Cardiac septum (tissue), 1 donor: Measurements from ENCODE around the gene MGAT5. TPM values are rescaled to one million over a fixed set of nuclear protein-coding genes. Genes with fewer than 3 reads are reported as not detected.

Source experiments
- DNase-seq: peaks from one replicate; pipeline ENCODE4 v3.0.0-alpha.2; 2020; ENCODE audit warnings: low spot score
- intact Hi-C: fragments of 100-400 bp; cut with DNase I; formaldehyde crosslinking; loops from one replicate; pipeline ENCODE4 v1.14.0; 2022
- total RNA-seq: library from RNA; stranded (reverse); fragmentation: NEBNext Ultra II Directional; extraction: Animal tissue kit (Norgen Biotek cat#: 25700); gene quantifications from one replicate; pipeline ENCODE4 v1.2.1, GENCODE V29; 2021
- donor health status: DM: no; HTN: no; CAD: no.

The MGAT5 gene
- total RNA-seq, 1 donor from 2014 or later = 75.3 TPM

DNA sequence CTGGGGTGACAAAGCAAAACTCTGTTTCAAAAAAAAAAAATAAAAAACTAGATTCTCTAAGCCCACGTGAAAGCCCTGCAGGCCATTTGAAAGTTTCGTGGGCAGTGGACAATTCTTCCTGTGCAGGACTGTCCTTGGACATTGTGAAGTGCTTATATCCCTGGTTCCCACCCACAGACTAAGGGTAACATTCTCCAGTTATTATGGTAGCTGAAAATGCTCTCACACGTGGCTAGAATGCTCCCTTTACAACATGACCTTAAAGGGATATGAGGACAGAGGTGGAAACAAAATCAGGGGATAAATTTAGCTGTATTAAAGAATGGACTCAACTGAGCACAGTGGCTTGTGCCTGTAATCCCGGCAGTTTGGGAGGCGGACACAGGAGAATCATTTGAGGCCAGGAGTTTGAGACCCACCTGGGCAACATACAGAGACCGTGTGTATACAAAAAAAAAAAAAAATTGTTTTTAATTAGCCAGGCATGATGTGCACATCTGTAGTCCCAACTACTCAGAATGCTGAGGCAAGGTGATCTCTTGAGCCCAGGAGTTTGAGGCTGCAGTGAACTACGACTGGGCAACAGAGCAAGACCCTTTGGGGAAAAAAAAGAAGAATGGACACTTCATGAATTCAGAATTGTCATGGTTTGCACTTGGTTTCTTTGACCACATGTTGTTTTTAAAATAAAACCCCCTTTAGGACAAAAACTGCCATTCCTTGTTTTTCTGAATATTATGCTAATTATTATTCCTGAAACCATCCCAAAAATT, 167.9 kb downstream of the MGAT5 start:
- intact Hi-C loops = no loop called here
- no peak for DNase-seq

DNA sequence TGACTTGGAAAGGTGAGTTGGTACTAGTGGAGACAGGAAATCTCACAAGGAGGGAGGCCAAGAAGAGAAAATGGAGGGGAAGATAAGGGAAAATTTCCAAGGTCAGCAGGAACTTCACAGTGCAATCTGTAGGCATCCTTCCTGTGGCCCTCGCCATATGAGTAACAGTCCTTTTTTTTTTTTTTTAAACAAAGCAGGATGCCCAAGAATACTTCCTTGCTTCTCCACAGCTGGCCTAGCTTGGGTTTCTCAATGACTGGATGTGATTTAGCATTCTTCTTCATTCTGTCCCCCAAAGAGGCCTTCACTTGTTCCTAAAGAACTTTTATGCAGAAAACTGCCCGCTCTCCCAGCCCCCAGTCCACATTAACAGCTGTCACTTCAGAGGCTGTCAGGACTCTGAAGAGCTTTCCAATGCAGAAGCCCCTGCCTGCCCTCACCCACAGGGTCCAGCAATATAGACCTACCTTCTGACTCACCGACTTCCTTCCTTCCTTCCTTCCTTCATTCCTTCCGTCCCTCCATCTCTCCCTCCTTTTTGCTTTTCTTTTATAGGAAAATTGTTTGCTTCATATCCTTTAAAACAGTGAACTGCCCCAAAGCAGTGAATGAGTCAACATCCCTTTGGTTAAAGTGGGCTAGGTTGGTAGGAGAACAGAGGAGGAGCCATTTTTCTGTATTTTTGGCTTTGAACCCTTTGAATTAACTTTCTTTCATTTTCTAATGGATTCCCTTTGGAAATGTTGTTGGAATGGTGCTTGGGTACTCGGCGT, 172.0 kb downstream of the MGAT5 start:
- DNase-seq = no peak
- intact Hi-C loops = no loop called here

DNA sequence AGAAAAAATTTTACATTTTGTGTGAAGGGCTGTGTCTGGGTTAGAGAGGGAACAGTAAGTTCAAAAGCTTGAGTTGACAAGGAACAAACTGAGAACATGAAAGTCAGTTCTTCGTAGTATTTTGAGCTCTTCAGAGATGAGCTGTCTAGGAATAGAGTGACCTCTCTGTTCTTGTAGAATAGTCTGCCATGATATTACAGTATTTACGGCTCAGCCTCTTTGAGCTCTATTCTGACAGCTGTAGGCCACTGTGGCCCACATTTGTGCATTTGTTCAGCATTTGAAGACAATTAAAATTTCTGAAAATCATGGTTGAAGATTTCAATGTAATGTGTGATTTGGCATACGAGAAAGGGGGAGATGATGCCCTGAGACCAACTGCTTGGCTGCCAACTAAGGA, 172.8 kb downstream of the MGAT5 start:
- intact Hi-C loops = no loop called here
- no peak for DNase-seq

DNA sequence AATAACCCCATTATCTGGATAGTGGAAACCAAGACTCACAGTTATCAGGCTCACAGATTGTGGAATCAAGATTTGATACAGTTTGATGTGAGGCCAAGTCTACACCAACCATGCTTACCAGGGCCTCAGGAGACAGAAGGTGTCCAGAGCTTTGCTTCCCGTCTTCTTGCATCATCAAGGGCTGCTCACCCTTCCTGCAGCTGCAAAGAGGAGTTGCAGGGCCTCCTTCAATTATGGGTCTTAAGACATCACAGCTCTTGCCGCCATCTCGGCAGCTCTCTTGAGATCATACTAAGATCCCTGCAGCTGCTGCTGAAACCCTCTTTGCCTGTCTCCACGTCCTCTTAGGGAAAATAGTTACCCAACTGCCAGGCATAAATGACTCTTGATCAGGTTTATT, 176.0 kb downstream of the MGAT5 start:
- intact Hi-C loops = no loop called here
- DNase-seq = no peak

DNA sequence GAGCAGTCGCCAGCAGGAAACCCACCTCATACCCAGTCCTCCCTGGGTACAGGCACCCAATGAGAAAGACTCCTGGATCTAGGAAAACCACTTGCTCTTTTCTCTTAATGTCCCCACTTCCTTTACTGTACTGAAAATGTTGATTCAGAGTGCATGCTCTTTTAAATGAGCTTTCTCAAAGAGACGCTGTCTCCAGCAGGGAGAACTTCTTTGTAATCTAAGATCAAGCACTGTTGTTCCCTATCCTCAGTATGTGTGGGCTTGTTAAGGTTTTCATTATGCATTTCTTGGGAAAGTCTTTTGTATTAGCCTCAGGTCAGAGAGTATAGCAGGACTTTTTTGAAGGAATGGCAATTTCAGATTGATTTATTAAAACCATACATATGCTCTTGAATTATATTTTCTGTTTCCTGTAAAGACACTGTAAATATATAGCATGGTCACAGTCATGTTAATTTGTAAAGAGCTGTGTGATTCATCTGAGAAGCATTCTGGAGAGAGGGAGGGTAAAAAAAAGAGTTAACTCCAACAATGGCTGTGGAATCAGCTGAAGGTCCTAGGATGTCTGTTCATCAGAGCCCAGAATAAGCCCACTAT, 178.1 kb downstream of the MGAT5 start:
- DNase-seq = no peak
- intact Hi-C loops = no loop called here

DNA sequence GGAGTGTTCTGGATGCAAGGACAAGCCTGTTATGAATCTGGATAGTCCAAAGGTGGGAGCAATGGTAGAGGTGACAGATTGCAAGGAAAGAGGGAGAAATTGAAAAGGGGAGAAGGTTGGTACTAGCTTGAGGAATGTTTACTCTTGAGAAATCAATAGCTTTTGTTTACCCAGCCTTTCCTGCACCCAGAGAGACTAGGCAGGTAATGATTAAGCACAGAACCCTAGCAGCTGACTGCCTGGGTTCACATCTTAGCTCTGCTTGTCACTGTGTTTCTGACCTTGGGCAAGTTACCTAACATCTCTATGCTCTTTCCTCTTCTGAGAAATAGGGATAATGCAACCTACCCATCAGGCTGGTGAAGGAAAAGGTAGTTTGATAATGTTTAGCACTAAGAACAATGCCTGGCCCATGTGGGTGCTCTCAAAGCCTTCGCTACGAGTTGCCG, 178.6 kb downstream of the MGAT5 start:
- intact Hi-C loops = no loop called here
- no peak for DNase-seq

DNA sequence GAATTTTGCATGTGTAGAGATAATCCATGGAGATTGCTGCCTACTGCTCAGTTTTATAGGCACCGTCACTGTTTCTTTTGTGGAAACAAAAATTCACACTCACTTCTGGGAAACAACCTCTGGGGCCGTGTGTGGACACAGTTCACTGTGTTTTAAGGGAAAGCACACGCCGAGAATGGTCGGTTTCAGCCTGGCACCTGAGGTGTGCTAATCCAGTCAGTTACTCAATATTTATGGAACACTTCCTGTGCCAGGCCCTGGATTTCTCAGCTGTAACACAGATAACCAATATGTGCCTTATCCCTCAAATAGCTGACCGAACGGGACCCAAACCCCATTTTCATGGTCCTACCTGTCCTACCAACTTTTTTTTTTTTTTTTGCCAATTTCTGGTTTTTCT, 179.6 kb downstream of the MGAT5 start:
- intact Hi-C loops = no loop called here
- DNase-seq = no peak

DNA sequence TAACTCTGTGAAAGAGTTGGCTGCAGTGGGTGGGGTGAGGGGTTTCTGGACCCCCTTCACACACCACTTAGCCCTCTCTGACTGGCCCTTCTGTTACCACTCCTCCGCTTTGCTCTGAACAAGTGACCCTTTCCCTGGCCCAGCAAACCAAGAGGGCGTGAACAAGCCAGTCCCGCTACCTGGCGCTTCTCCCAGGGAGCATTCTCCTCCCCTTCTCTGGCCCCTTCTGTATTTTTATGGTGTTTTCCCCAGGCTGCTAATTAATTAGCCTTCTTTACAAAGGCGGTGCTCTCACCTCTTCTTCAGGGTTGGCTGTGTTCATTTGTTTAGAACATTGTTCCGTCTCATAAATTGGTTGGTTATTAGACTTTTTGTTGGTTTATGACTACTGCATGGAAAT, 180.1 kb downstream of the MGAT5 start:
- intact Hi-C loops = no loop called here
- DNase-seq = no peak

DNA sequence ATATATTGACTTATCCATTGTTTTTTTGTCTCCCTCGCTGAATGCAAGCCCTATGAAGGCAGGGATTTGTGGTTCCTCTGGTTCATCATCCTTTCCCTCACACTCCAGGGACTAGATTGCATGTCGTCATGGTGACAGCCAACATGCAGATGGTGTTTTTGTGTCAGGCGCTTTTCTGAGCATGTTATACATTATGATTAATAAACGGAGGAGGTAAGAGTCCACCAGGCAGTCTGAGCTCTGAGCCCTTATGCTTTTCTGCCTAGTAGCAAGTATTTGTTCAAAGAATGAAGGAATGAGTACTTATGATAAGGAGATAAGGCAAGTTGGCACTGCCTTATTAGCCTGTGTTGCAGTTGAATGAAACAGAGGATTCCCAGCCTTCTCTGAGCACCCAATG, 181.6 kb downstream of the MGAT5 start:
- intact Hi-C loops = no loop called here
- no peak for DNase-seq

DNA sequence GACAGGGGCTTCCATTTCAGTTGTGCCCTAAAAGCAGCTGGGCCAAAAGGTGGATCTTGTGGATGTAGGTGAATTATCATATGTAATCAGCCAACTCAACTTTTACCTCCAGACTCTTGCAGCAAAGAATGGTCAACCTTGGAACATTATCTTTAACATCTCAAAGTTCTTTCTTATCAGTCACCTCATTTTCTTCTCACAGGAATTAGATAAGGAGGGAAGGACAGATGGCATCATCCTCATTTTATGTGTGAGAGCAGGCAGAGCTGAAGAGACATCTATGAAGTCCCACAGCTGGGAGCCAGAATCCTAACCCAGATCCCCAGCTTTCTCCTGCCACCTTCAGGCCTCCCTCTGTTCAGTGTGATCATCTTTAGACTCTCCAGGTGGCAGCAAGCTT, 182.1 kb downstream of the MGAT5 start:
- intact Hi-C loops = no loop called here
- peak; percentile 15 for DNase-seq

DNA sequence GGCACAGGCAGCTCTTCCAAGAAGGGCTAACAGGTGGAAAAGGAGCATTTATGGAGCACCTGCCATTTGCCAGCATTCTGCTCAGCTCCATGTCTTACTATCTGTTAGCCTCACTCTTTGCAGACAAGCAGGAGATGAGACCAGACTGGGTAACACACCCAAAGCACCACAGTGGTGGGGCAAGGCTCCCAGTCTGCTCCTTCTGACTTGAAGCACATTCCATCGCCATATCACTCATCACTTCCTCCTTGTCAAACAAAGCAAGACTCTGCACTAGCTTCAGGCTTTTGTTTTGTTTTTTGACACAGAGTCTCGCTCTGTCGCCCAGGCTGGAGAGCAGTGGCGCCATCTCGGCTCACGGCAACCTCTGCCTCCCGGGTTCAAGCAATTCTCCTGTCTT, 182.8 kb downstream of the MGAT5 start:
- intact Hi-C loops = no loop called here
- DNase-seq = peak; percentile 61

DNA sequence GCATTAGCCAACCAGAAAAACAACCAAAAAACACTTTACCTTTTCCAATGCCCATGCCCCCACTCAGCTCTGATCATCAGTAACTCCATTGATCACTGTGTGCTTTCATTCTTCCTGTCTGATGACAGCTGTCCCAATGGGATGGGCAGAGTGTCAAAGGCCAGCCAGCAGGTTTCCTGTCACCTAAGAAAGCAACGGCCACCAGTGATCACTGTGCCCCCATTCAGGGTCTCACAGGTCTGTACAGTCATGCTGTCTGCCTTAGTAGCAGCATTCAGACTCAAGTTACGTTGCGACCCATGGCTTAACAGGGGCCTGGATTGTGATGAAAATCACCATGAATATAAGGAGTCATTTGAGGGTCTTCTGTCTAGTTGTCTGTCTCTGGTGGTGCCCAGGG, 184.5 kb downstream of the MGAT5 start:
- DNase-seq = peak; percentile 2
- intact Hi-C loops = no loop called here

DNA sequence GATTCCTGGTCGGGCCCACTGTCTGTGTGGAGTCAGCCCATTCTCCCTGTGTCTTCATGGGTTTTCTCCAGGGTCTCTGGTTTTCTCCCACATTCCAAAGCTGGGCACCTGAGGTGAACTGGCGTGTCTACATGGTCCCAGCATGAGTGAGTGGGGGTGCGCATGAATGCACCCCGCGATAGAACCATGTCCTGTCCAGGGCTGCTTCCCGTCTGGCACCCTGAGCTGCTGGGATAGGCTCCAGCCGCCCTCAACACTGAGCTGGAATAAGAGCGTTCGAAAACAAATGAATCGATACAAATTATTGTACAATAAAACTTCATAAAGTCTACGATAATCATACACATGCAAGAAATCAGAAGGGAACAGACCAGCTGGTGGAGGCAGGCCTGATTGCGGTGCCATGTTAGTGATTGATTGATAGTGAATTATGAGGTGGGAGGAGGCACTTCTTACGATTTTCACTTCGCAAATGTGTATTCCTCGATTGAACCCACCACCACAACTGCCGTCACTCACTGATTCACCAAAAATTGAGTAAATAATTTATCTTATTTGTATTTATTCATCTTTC, 186.6 kb downstream of the MGAT5 start:
- DNase-seq = peak; percentile 72
- intact Hi-C loops = no loop called here

DNA sequence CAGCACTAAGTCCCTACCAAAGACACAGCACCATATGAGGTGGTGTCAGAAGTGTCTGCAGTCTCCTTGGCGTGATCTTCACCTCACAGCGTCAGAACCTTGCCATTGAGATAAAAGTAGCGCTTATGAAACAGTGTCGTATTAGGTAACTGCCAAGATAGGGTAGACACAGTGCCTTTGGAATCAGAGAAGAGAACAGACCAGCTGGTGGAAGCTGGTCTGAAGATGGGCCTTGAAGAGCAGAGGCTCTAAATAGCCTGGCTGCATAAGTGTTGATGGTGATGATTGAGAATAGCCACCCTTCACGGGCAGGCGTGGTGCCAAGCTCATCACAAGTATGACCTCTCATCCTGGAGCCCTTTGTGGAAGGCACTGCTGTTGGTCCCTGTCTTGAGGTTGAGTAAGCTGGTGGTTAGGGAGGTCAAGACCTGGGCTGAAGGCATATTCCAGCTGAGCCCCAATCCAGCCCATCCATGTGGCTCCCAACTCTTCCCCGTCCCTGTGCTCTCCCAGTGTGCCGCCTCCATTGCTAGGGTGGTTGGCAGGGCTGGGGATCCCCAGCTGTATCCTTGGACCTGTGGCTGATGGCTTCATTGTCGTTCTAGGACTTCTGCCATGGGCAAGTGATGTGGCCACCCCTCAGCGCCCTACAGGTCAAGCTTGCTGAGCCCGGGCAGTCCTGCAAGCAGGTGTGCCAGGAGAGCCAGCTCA, 187.4 kb downstream of the MGAT5 start:
- intact Hi-C loops = no loop called here
- DNase-seq = no peak

DNA sequence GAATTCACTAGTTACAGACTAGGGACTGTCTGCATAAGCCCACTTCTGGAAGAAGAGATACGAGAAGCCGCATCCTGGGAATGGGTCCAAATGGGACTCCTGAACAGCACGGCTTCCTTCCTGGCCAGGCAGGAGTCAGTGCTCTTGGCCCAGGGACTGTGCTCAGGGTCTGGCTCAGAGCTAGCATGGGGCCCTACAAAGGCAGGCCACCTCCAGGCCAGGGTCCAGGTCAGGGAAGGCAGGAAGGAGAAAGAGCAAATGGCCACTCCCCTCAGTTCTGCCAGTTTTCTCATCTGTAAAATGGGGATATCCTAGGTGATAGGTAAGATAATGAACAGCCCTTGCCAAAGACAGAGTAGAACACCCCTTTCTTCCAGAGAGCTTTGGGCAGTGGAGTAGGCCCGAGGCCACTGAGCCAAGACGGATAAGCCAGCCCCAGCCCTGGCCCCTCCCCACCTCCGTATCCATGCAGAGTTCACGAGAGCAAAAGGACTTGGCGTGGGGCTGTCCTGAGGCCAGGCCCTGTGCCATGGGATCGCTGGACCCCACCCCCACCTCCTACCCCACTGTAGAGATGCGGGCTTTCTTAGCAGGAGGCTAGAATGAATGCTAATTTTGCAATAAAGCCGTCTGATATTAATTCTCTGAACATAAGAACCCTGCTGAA, 190.1 kb downstream of the MGAT5 start:
- intact Hi-C loops = no loop called here
- no peak for DNase-seq

DNA sequence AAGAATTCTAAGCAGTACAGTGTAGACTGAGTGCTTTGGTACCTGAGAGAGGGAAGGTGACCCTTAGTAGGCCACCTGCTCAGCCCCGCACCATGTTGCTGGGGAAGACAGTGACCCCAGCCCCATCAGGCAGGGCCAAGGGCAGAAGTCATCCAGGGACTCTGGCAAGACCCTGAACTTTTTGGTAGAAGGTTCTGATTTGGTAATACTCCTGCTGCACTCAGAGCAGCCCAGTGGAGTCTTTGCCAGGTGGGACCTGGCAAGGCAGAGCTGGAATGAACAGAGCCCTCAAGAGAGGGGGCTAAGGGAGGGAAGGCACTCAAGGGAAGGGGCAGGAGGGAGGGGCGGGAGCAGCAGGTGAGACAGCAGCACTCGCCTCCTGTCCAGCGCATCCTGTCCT, 191.2 kb downstream of the MGAT5 start:
- no peak for DNase-seq
- intact Hi-C loops = no loop called here

DNA sequence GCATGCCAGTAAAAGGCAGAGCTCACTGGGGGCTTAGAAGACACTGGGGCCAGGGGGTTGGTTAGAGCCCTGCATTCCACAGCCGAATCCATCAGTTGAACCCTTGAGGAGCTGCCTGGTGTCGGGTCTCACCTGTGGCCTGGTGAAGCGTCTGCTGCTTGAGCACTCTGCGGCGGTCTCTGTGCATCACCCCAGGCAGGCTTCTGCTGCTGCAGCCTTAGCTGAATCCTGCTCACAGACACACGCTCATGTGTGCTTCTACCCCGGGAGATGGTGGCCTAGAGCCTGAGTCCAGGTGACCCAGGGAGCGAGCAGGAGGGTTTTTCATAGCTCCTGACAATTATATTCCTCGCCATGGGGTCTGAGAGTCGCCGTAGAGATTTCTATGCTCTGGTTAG, 192.1 kb downstream of the MGAT5 start:
- intact Hi-C loops = no loop called here
- DNase-seq = no peak

DNA sequence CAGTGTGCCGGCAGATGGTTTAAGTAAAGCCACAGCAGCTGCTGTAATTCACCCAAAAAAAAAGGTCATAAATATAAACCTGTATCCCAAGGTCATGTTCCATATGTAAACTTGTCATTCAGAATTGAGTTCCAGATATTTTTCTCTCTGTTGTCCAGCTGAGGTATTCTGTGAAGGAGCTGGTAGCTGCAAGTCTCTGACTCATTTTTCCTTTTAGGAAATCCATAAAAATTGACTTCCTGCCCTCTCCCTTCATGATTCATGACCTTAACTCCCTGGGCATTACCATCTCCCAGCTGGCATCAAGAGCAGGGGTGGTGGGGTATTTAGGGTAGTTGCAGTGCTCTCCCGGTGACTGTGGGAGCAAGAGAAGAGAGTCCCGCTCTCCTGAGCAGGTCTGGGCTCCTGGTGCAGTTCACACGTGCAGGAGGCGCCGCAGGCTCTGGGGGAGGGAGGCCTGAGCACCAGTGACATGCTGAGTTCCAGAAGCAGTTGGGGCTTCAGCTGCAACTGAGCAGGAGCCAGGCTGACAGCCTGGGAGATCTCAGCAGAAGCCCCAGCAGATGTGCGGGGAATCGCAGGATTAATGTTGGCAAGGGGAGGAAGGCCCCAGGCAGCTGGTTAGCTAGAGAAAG, 192.6 kb downstream of the MGAT5 start:
- no peak for DNase-seq
- intact Hi-C loops = no loop called here

DNA sequence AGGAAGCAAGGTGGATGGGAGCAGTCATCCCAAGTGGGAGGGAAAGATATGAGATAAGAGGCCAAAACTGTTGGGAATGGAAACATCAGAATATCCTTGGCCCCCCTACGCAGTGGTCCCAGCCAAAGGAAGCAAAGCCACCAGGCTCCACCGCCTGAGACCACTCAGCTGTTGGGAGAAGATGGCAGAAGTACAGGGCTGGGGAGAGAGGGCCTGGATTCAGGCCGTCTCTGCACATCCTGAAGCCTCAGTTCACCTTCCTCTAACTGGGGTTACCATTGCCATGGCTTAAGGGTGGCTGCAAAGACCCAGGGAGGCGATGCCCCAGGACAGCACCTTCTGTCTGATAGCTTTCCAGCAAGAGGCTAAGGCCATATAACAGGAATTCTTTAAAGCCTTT, 193.8 kb downstream of the MGAT5 start:
- intact Hi-C loops = no loop called here
- no peak for DNase-seq
